Cerebellar cortex (tissue), 1 donor: Measurements from ENCODE around the gene AUH.

ENCODE experiments used
- DNase-seq: peaks from one replicate; pipeline ENCODE4 v3.0.0-alpha.2; 2015; ENCODE audit warnings: low spot score

The AUH gene

GRCh38 chr9:91295357-91295756, 66.4 kb downstream of the AUH start:
- DNase-seq = no peak

DNA sequence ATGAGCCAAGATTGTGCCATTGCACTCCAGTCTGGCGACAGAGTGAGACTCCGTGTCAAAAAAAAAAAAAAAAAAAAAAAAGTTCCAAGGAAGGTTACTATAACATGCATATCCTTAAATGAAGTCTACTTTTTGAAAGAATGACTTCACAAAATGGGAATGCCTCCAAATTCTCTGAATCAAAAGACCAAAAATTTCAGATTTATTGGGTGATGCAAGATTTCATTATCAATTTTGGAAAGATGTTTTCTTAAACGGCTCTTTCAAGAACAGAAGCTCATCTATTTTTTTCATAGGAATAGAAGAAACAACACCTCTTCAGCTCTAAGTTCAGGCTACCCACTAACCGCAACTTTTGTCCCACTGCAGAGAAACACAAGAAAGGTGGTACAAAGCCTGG, 69.9 kb downstream of the AUH start:
- DNase-seq = no peak

DNA sequence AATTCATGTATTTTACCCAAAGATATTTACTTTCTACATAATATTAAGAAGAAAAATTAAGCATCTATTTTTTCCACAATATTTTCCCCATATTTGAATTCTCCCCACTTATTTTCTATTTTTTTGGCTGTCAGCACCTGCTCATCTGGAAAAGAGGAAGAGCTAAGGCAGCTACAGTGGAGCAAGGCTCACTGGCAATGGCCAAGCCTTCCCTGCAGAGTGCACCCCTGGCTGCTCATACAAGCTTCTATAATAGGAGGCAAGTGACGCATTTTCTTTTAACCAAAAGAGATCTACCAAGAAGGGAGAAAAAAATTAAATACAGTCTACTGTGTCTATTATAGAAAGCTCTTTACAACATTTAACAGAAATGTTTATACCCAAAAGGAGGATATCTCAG, 72.5 kb downstream of the AUH start:
- DNase-seq = no peak

- peak; percentile 17 for DNase-seq
Measured at GRCh38 chr9:91285729-91286353, 75.9 kb downstream of the AUH start.

GRCh38 chr9:91282292-91282691, 79.4 kb downstream of the AUH start:
- no peak for DNase-seq

DNA sequence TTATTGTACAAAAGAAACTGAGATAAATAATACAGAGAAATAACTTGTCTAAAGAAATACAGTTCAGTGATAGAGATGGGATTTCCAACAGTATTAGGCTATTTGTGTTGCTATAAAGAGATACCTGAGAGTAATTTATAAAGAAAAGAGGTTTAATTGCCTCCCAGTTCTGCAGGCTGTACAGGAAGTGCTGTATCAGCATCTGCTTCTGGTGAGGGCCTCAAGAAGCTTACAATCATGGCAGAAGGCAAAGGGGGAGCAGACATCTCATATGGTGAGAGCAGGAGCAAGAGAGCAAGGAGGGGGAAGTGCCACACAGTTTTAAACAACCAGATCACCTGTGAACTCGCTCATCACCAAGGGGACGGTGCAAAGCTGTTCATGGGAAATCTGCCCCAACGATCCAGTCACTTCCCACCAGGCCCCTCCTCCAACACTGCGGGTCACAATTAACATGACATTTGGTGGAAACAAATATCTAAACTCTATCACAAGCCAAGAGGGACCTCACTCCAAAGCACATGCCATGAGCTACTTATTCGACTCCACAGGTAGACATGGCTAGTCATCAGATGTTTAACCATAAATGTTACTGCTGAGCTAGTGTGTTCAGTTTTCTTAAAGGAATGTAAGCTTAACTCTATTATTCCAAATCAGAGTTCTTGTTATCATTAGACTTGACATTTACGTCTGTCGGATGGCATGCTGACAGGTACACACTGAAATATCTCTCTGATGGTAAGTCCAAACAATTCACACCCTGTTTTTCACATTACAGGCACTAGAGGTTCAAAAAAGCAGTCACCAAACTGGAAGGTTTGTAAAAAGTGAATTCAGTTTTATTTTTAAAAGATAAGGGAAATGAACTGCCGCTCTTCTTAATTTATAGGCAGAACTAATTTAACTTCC, 82.2 kb downstream of the AUH start:
- DNase-seq = no peak

GRCh38 chr9:91276513-91276912, 85.2 kb downstream of the AUH start:
- DNase-seq = no peak

- peak; percentile 27 for DNase-seq
Measured at GRCh38 chr9:91275655-91276054, 86.1 kb downstream of the AUH start.

- no peak for DNase-seq
Measured at GRCh38 chr9:91274949-91275492, 86.7 kb downstream of the AUH start.

DNA sequence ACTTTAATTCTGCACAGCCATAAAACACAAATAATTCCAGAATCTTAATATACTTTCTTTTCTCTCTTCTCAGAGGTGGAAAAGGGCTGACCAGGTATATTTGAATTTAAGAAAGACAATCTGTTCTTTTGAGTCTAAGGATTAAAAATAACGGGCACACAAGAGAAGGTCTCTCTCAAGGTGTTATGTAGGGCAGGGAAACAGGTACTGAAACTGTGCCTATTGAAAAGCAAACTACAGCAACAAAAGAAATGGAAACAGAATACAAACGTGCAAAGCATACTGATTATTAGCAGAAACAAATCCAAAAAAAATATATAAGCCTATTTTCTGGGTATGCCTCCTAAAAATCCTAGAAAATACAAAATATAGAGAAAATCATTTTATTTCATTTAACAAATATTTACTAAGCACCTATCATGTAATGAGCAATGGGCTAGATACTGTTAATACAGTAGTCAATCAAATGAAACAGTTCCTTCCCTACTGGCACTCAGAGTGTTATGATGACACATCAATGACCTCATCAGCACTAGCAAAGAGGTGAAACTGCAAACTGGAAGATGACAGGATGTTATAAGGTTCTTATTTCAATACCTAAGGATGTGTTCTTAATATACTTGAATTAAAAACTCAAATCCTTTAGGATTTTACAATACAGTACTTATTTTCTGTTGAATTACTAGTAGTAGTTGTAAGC, 87.7 kb downstream of the AUH start:
- DNase-seq = no peak

- no peak for DNase-seq
Measured at GRCh38 chr9:91271156-91271555, 90.6 kb downstream of the AUH start.

DNA sequence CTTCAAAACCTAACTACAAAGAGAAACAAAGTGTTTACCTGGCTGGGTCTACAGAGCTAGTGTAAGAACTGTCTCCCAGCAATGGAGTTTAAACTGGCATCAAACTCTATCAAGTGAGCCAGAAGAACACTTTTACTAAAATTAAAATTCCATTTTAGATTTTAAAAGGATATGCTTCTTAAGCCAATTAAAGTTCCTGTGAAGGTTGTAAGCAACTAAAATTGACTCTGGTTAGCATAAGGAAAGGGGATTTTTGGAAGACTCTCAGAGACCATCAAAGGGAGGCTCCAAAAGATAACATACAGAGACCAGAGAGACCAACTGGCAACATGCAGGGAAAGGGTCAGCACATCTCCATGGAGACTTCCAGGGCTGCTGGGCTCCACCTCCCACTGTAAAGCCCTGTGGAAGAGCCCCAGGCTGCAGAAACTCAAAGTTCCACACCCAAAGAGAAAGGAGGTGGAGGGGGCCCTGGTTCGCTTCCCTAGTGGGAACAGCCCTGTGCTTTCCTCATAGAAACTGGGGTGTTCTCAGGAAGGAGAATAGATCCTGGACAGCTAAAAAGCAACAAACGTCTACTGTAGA, 91.7 kb downstream of the AUH start:
- no peak for DNase-seq

GRCh38 chr9:91266448-91266847, 95.3 kb downstream of the AUH start:
- no peak for DNase-seq

- no peak for DNase-seq
Measured at GRCh38 chr9:91265514-91265913, 96.2 kb downstream of the AUH start.

DNA sequence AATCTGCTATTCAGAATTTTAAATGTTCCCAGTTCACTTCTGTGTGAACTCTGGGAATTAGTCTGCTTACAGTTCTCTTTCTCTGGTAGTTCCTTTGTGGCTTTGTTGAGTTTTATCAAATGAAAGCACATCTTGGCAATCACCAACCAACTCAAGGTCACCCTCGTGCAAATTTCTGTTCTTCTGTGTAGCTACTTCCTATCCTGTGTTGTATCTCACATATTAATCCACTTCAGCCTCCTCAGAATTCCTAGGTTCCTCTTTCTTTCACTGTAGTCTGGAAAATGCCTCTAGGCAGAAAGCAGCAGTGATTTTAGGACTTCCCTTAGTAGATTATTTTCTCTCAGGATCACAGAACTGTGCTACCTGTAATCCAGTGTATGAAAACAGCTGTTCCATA, 100.3 kb downstream of the AUH start:
- no peak for DNase-seq

- no peak for DNase-seq
Measured at GRCh38 chr9:91259162-91259561, 102.6 kb downstream of the AUH start.

DNA sequence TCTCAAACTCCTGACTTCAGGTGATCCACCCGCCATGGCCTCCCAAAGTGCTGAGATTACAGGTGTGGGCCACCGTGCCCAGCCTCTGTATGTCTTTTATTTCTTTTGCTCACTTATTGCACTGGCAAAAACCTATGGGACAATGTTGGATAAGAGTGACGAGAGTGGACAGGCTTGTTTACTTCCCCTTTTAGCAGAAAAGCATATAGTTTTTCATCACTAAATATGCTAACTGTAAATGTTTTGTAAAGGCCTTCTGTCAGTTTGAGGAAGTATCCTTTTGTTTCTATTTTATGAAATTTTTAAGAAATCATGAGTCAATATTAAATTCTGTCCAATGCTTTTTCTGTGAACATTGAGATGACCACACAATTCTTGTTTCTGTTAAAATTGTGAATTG, 103.3 kb downstream of the AUH start:
- DNase-seq = no peak

DNA sequence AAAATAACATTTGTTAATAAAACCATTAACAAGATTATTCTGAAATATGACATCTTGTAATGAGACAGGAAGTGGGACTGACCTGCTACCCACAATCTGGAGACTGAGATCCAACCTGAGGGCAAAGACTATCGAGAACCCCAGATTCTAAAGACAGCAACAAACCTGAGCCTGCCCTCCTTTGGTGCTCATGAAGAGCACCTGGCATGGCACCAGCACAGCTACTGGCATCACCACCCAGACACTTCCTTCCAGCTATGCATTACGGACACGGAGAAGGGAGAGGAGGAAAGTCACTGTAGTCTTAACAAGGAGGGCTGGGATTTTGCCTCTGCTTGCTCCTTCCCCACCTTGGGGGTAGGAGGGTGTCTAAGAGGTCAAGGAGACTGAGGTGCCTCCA, 105.5 kb downstream of the AUH start:
- peak; percentile 38 for DNase-seq

DNA sequence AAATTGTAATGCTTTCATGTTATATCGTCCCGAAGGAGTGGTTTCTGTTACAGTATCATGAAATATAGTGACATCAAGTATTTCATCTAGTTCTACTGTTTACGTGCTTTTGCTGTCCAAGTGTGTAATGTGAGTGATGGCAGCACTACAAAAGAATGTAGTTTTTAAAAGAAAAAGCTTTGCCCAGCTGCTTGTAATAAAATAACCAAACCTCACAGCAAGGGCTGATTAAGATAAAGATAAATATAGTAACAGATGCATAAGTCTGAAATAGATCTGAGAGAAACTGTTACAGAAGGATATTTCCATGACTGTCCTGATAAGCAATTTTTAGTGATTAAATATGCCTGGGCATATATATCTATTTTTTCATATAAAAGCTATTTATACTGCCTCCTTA, 106.4 kb downstream of the AUH start:
- DNase-seq = no peak

DNA sequence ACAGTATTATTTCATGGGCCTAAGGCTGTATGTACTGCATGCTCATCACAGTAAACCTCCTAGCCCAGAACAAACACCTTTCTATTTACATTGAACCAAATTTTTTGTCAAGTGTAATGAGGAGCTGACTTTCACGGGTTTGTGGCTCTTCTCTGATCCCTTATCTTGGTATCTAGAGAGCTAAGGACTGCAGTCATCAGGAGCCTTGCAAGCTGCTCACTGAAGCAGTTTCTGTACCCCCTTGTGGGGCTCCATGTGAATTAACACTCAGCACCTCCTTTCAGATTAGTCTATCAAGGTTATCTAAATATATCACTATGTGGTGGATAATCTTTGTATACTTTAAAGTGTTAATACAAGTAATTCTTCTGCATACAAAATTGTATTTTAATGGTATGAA, 108.2 kb downstream of the AUH start:
- no peak for DNase-seq

- DNase-seq = no peak
Measured at GRCh38 chr9:91248707-91249106, 113.0 kb downstream of the AUH start.

DNA sequence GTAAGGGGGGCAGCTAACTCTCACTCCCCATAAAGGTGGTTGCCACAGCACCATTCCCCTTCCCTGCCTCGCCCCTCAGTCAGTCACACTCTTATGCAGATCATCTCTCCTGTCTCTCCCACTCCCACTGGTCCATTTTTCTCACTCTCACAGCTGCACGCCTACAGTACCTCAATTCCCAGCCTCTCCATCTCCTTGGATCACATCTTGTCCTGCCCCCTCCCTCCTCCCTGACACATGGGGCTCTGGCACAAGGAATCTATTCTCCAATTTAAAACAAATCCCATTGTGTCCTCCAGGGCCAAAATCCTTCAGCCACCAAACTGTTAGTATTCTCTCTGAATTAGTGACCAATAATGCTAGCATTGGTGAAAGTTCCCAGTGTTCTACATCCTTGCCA, 114.4 kb downstream of the AUH start:
- no peak for DNase-seq
